ENCODE results near the gene PLPP4.
"Not testable (repeated sequence)": the region's sequence is repeated elsewhere in the genome, so short reads cannot be mapped to it uniquely, and the experiment has no call there.

Gene PLPP4

DNA sequence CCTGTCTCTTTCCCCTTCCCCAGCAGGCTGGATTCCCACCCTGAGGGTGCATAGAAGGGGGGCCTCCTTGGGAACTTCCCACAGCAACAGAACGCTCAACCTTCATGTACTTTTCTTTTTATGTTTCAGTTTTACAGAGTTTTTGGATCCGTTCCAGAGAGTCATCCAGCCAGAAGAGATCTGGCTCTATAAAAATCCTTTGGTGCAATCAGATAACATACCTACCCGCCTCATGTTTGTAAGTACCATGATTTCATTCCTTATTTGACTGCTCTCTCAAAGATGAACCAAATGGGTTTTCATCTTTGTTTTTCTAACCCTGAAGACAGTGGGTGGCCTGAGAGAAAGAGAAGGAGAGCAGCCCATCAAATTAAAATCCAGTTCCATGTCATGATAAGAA lies 46.7 kb downstream of the PLPP4 start:
- TF ChIP-seq, protein P1, sequence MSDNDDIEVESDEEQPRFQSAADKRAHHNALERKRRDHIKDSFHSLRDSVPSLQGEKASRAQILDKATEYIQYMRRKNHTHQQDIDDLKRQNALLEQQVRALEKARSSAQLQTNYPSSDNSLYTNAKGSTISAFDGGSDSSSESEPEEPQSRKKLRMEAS (IDR thresholded peaks at IDR 0.05; ENCODE audit: low read depth, low read length), result no peak
- no peak for TF ChIP-seq POLR2A (IDR thresholded peaks at IDR 0.05; ENCODE audit: extremely low read depth, insufficient read length)
- TF ChIP-seq, protein P2, sequence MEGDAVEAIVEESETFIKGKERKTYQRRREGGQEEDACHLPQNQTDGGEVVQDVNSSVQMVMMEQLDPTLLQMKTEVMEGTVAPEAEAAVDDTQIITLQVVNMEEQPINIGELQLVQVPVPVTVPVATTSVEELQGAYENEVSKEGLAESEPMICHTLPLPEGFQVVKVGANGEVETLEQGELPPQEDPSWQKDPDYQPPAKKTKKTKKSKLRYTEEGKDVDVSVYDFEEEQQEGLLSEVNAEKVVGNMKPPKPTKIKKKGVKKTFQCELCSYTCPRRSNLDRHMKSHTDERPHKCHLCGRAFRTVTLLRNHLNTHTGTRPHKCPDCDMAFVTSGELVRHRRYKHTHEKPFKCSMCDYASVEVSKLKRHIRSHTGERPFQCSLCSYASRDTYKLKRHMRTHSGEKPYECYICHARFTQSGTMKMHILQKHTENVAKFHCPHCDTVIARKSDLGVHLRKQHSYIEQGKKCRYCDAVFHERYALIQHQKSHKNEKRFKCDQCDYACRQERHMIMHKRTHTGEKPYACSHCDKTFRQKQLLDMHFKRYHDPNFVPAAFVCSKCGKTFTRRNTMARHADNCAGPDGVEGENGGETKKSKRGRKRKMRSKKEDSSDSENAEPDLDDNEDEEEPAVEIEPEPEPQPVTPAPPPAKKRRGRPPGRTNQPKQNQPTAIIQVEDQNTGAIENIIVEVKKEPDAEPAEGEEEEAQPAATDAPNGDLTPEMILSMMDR (IDR thresholded peaks at IDR 0.05; ENCODE audit: low read depth, low read length), result no peak
- no peak for TF ChIP-seq MYC (IDR thresholded peaks at IDR 0.05; ENCODE audit: low read depth, low read length)
- no peak for DNase-seq (ENCODE audit: low read depth)
- H3K4me3 ChIP-seq (ENCODE audit: low read depth, low read length), result no peak overlapping the region

DNA sequence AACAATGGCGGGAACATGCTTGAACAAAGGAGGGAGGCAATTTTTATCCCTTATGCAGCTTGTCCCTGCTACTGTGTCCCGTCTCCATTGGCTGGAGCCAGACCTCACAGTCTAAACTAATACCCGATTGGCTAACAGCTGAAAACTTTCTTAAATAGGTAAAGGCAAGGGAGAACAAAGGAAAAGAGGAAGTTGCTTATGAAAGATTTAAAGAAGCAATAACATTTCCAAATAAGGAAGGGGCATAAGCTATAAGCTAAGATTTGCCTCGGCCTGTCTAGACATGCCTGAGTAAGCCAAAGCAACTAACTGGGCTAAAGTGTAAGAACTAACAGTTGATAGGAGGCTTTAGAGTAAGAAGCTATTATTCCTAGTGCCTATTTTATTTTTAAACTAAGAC lies 47.2 kb downstream of the PLPP4 start:
- not testable (repeated sequence) for H3K4me3 ChIP-seq (ENCODE audit: low read depth, low read length)
- DNase-seq (ENCODE audit: low read depth), result peak; percentile 26

DNA sequence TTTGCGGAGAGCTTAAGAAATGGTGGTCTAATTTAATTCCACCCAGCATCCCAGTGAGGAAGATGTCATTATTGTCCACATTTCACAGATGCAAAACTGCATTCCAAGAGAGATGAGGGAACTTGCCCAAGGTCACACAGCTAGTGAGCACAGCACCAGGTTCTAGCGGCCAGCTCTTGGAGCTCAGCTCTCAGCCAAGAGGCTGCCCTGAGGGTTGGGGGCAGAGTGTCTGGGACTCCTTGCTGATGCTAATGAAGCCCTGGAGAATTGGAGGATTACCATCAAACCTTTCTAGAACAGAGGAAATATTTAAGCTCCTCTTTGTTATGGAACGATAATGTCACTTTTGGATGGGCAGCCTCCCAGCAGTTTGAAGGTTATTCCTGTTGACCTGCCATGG lies 48.0 kb downstream of the PLPP4 start:
- no peak for DNase-seq (ENCODE audit: low read depth)
- H3K4me3 ChIP-seq (ENCODE audit: low read depth, low read length), result no peak overlapping the region
- TF ChIP-seq, protein P2 (IDR thresholded peaks at IDR 0.05; ENCODE audit: low read depth, low read length), result no peak
- no peak for TF ChIP-seq POLR2A (IDR thresholded peaks at IDR 0.05; ENCODE audit: extremely low read depth, insufficient read length)
- TF ChIP-seq, protein P1 (IDR thresholded peaks at IDR 0.05; ENCODE audit: low read depth, low read length), result no peak
- TF ChIP-seq MYC (IDR thresholded peaks at IDR 0.05; ENCODE audit: low read depth, low read length), result no peak

DNA sequence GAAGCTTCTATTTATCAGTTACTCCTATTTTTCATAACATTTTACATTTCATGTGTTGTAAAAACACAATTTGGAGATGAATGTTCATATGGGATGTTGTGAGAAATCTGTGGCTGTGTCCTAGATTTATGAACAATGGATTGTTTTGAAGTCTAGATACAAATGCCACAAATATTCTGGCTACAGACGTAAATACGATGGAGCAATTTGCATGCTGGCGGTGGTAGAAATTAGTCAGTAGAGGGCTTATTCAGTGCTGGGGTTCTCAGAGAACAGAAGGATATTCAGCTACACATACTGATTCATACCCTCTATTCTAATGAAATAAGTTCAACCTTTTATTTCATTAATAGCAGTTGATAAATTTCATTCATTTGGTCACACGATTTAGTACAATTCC lies 48.8 kb downstream of the PLPP4 start:
- no peak overlapping the region for H3K4me3 ChIP-seq (ENCODE audit: low read depth, low read length)
- no peak for DNase-seq (ENCODE audit: low read depth)
- no peak for TF ChIP-seq MYC (IDR thresholded peaks at IDR 0.05; ENCODE audit: low read depth, low read length)
- no peak for TF ChIP-seq POLR2A (IDR thresholded peaks at IDR 0.05; ENCODE audit: extremely low read depth, insufficient read length)
- TF ChIP-seq, protein P2 (IDR thresholded peaks at IDR 0.05; ENCODE audit: low read depth, low read length), result no peak
- TF ChIP-seq, protein P1 (IDR thresholded peaks at IDR 0.05; ENCODE audit: low read depth, low read length), result no peak

DNA sequence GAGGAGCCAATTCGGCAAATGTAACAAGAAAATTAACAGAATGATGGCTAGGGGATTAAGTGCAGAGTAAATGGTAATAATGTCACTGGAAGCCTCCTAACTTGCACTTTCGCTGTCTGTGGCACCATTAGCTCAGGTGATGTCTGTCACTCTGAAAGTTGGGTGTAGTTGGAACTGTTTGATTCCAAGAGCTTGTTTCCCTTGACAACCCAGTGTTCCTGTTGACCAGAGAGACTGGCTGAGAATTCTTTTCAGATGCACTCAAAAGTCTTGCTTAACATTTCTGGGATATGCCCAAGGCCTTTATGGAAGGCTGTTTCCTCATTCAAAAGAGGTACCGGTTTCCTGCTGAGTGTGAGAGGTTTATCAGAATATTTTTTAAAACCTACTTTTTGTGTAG lies 49.6 kb downstream of the PLPP4 start:
- DNase-seq (ENCODE audit: low read depth), result no peak
- no peak for TF ChIP-seq POLR2A (IDR thresholded peaks at IDR 0.05; ENCODE audit: extremely low read depth, insufficient read length)
- TF ChIP-seq MYC (IDR thresholded peaks at IDR 0.05; ENCODE audit: low read depth, low read length), result no peak
- TF ChIP-seq, protein P2 (IDR thresholded peaks at IDR 0.05; ENCODE audit: low read depth, low read length), result no peak
- TF ChIP-seq, protein P1 (IDR thresholded peaks at IDR 0.05; ENCODE audit: low read depth, low read length), result no peak
- no peak overlapping the region for H3K4me3 ChIP-seq (ENCODE audit: low read depth, low read length)

DNA sequence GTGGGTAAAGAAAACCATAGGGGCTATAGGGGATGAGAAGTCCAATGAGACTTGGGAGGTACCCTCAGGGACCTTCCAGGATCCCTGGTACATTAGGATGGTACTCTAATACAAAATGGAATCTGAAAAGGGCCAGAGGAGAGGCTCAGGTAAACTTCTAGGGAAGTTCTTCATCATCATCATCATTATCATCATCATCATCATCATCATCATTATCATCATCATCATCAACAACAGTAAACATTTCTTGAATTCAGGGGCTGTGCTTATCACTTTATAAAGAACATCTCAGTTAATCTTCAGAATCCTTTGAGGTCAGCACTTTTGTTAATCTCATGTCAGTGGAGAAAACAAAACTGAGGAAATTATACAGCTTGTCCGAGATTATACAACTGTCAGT lies 50.1 kb downstream of the PLPP4 start:
- DNase-seq (ENCODE audit: low read depth), result no peak
- TF ChIP-seq, protein P2 (IDR thresholded peaks at IDR 0.05; ENCODE audit: low read depth, low read length), result no peak
- no peak for TF ChIP-seq POLR2A (IDR thresholded peaks at IDR 0.05; ENCODE audit: extremely low read depth, insufficient read length)
- TF ChIP-seq, protein P1 (IDR thresholded peaks at IDR 0.05; ENCODE audit: low read depth, low read length), result no peak
- TF ChIP-seq MYC (IDR thresholded peaks at IDR 0.05; ENCODE audit: low read depth, low read length), result no peak
- no peak overlapping the region for H3K4me3 ChIP-seq (ENCODE audit: low read depth, low read length)

All from NB4 (cell line).